Progenitor cell of endocrine pancreas (in vitro differentiated cells): ENCODE results near the gene SUCLG2. TPM values are rescaled to one million over a fixed set of nuclear protein-coding genes. Genes with fewer than 3 reads are reported as not detected.

ENCODE experiments used
- DNase-seq: peaks from one replicate; pipeline ENCODE4 v3.0.0; 2021; ENCODE audit warnings: low spot score; ENCODE audit not compliant: unreplicated experiment
- H3K27ac Mint-ChIP-seq: 2 replicates; pipeline ENCODE4 v1.8.0; 2021; ENCODE audit warnings: mild to moderate bottlenecking, moderate library complexity, mixed read lengths
- H3K27me3 Mint-ChIP-seq: 2 replicates; pipeline ENCODE4 v1.8.0; 2021; ENCODE audit warnings: mixed read lengths
- H3K36me3 Mint-ChIP-seq: 2 replicates; pipeline ENCODE4 v1.8.0; 2022; ENCODE audit warnings: mixed read lengths; ENCODE audit not compliant: insufficient read depth
- H3K4me1 Mint-ChIP-seq: 2 replicates; pipeline ENCODE4 v1.8.0; 2021; ENCODE audit warnings: low read depth, mixed read lengths
- H3K4me3 Mint-ChIP-seq: 2 replicates; pipeline ENCODE4 v1.8.0; 2021; ENCODE audit warnings: low read depth, mild to moderate bottlenecking, moderate library complexity, mixed read lengths
- H3K9me3 Mint-ChIP-seq: 2 replicates; pipeline ENCODE4 v1.8.0; 2021; ENCODE audit warnings: low read depth, mixed read lengths
- CTCF ChIP-seq: fragments of 200-600 bp; sonication (generic); IDR thresholded peaks from one replicate; pipeline ENCODE4 v1.5.0; 2021; ENCODE audit warnings: antibody characterized with exemption, mild to moderate bottlenecking; ENCODE audit not compliant: unreplicated experiment
- total RNA-seq: library from RNA; stranded (reverse); gene quantifications from 2 replicates; pipeline ENCODE4 v1.2.1, GENCODE V29; 2021

SUCLG2 gene
- total RNA-seq, 1 donor from 2014 or later: 41.1 TPM

GRCh38 chr3:67382536-67382935 lies 271.9 kb downstream of the SUCLG2 start:
- no peaks in the 10 kb centered on the region for H3K4me1 Mint-ChIP-seq
- H3K27me3 Mint-ChIP-seq: no peaks in the 10 kb centered on the region
- no peaks in the 10 kb centered on the region for H3K9me3 Mint-ChIP-seq
- H3K27ac Mint-ChIP-seq: no peak overlapping the region
- peaks cover 2% of the 10 kb centered on the region for H3K36me3 Mint-ChIP-seq
- no peak for DNase-seq
- no peak overlapping the region for H3K4me3 Mint-ChIP-seq
- TF ChIP-seq CTCF: no peak

- Mint-ChIP-seq H3K27ac (no peak overlapping the region), H3K27me3 (no peaks in the 10 kb centered on the region), H3K9me3 (no peaks in the 10 kb centered on the region), H3K4me1 (no peaks in the 10 kb centered on the region), H3K36me3 (peaks cover 2% of the 10 kb centered on the region), H3K4me3 (no peak overlapping the region)
- peak; percentile 87 for TF ChIP-seq CTCF
- no peak for DNase-seq
Observed at GRCh38 chr3:67381667-67382272, 272.6 kb downstream of the SUCLG2 start.

- no peak overlapping the region for H3K27ac Mint-ChIP-seq
- no peak for DNase-seq
Observed at GRCh38 chr3:67380118-67380517, 274.3 kb downstream of the SUCLG2 start.

GRCh38 chr3:67377299-67377698 lies 277.1 kb downstream of the SUCLG2 start:
- H3K27me3 Mint-ChIP-seq: no peaks in the 10 kb centered on the region
- H3K9me3 Mint-ChIP-seq: no peaks in the 10 kb centered on the region
- no peak for DNase-seq
- no peak overlapping the region for H3K27ac Mint-ChIP-seq
- peaks cover 2% of the 10 kb centered on the region for H3K36me3 Mint-ChIP-seq
- no peak for TF ChIP-seq CTCF
- H3K4me1 Mint-ChIP-seq: no peaks in the 10 kb centered on the region
- no peak overlapping the region for H3K4me3 Mint-ChIP-seq

More at GRCh38 chr3:67380118-67380517, 274.3 kb downstream of the SUCLG2 start:
- H3K9me3 Mint-ChIP-seq: no peaks in the 10 kb centered on the region
- no peaks in the 10 kb centered on the region for H3K4me1 Mint-ChIP-seq
- H3K36me3 Mint-ChIP-seq: peaks cover 2% of the 10 kb centered on the region
- H3K27me3 Mint-ChIP-seq: no peaks in the 10 kb centered on the region
- TF ChIP-seq CTCF: no peak
- no peak overlapping the region for H3K4me3 Mint-ChIP-seq

GRCh38 chr3:67376416-67376815 lies 278.0 kb downstream of the SUCLG2 start:
- no peaks in the 10 kb centered on the region for H3K27me3 Mint-ChIP-seq
- H3K36me3 Mint-ChIP-seq: peaks cover 2% of the 10 kb centered on the region
- TF ChIP-seq CTCF: no peak
- H3K4me1 Mint-ChIP-seq: no peaks in the 10 kb centered on the region
- H3K27ac Mint-ChIP-seq: no peak overlapping the region
- no peak overlapping the region for H3K4me3 Mint-ChIP-seq
- no peaks in the 10 kb centered on the region for H3K9me3 Mint-ChIP-seq
- no peak for DNase-seq
